GM12801 (cell line): ENCODE measurements around the gene C10orf143.

Source experiments
- TF ChIP-seq, protein P1 (sequence below): IDR thresholded peaks from one replicate; pipeline ENCODE4 v1.5.1; 2011; ENCODE audit warnings: control low read depth; ENCODE audit not compliant: insufficient read length; ENCODE audit errors: extremely low read depth

The C10orf143 gene

DNA sequence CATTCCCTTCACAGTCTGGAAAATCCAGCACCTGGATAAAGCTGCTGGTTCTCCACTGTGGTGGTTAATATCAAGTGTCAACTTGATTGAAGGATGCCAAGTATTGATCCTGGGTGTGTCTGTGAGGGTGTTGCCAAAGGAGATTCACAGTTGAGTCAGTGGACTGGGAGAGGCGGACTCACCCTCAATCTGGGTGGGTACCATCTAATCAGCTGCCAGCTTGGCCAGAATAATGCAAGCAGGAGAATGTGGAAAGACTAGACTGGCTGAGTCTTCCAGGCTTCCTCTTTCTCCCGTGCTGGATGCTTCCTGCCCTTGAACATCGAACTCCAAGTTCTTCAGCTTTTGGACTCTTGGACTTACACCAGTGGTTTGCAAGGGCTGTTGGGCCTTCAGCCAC lies 48.4 kb downstream of the C10orf143 start:
- TF ChIP-seq, protein P1, sequence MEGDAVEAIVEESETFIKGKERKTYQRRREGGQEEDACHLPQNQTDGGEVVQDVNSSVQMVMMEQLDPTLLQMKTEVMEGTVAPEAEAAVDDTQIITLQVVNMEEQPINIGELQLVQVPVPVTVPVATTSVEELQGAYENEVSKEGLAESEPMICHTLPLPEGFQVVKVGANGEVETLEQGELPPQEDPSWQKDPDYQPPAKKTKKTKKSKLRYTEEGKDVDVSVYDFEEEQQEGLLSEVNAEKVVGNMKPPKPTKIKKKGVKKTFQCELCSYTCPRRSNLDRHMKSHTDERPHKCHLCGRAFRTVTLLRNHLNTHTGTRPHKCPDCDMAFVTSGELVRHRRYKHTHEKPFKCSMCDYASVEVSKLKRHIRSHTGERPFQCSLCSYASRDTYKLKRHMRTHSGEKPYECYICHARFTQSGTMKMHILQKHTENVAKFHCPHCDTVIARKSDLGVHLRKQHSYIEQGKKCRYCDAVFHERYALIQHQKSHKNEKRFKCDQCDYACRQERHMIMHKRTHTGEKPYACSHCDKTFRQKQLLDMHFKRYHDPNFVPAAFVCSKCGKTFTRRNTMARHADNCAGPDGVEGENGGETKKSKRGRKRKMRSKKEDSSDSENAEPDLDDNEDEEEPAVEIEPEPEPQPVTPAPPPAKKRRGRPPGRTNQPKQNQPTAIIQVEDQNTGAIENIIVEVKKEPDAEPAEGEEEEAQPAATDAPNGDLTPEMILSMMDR: no peak

DNA sequence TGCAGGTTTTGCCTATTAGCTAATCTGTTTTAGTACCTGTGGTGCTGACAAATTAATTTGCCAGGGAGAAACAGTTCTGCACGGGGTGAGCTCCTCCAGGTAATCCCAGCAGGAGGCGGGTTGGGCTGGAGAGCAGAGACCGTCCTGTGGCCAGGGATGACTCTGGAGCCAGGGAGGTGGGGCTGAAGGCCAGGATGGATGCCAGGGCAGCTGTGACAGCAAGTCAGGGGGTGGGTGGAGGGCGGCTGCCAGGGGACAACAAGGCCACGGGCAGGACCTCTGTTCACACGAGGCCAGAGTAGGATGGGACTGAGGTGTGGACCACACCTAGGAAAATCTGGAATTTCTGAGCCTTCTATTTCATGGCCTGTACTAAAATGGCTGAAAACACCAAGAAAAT lies 48.9 kb downstream of the C10orf143 start:
- TF ChIP-seq, protein P1: no peak

DNA sequence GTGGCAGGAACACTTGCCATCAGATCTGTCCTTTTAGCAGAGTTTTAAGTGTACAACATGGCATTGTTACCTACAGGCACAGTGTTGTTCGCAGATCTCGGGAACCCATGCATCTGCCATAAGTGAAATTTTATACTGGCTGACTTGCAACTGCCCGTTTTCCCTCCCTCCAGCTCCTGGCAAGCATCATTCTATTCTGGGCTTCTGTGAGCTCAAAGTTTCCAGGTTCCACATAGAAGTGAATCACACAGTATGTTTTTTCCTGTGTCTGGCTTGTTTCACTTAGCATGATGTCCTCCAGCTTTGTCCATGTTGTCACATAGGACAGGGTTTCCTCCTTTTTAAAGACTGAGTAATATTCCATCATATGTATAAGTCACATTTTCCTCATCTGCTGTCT lies 56.6 kb downstream of the C10orf143 start:
- TF ChIP-seq, protein P1: no peak

DNA sequence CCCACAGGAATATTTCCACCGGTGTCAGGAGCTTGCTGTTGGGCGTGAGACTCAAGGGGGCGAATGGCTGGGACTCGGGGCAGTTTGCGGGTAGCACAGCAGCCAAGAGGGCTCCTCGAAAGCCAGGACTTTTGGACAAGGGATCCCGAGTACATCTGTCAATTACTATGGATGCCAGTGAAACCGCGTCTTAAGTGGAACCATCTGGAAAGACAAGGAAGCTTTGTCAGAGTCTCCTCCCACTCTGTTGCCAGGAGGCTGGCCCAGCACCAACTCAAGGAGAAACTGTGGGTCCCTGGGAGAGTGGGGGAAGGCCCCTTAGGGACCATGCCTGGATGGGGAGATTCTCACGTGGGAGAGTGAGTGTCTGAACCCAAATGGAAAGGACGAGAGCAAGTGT lies 57.1 kb downstream of the C10orf143 start:
- TF ChIP-seq, protein P1: no peak

DNA sequence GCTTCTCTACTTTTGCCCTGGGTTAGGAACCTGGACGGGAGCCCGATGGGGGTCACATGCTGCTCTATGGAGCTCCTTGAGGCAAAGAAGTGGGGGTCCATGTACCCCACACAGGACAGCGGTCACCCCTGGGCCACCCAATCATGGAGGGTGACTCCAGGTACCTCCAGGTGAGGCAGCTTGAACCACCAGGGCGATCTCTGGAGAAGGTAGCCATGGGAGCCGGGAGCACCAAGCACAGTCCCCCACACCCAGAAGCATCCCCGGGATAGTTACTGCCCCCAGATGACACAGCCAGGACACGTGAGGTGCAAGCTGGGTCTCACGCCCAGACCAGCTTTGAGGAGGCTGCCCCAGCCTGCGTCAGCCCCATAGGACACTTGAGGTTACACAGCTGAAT lies 58.4 kb downstream of the C10orf143 start:
- TF ChIP-seq, protein P1: no peak

DNA sequence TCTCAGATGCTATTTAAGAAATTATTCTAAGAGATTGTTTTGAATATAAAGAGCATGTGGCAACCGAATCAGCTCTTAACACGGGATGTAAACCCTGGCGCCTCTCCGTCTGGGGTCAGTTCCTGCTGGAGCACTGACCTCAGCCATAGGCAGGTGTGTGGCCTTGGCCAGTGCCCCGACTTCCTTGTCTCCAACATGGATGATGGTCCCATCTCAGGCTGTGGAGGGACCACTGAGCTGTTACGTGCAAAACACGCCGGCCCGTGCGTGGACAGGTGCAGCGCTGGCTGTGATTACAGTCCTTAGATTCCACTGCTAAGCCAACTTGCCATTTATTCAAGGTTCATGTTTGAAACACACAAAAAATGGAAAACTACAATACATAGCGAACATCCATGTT lies 59.9 kb downstream of the C10orf143 start:
- TF ChIP-seq, protein P1: no peak

DNA sequence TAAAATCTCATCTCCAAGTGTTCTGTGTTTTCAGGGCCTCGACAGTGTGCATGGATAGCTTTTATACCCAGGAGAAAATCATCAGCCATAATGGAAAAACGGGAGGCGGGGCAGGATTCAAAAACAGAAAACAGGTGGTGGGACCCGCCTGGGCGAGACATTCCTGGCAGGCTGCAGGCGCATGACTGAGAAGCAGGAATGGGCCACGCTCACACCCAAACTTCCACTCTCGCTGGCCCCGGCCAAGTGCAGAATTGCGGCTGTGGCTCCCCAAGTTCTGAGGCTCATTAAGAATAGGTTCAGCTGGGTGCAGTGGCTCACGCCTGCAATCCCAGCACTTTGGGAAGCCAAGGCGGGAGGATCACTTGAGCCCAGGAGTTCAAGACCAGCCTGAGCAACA lies 60.6 kb downstream of the C10orf143 start:
- TF ChIP-seq, protein P1: no peak

DNA sequence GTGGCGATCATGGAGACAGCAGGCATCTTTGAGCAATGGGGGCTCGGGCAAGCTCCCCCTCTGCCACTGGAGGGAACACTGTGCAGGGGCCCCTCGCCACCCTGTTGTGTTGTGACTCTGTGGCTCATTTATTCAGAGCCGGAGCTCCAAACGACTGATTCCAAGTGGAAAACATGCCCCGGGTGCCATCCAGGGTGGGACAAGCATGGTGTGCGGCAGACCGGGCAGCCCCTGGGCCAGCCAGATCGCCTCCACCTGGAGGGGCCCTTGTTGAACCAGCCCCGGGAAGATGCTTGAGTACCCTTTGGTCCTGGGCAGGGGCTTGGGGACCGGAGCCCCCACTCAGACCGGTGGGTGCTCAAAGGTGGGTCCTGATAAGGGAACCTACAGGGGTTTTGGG lies 61.4 kb downstream of the C10orf143 start:
- TF ChIP-seq, protein P1: no peak
